GM19455 (cell line): Measurements from ENCODE around the gene XKR3.
"Not testable (repeated sequence)": the region's sequence is repeated elsewhere in the genome, so short reads cannot be mapped to it uniquely, and the experiment has no call there.

Source experiments
- ATAC-seq: cut with Tn5 transposase; IDR thresholded peaks from one replicate; pipeline ENCODE4 v1.9.1; 2021; ENCODE audit not compliant: unreplicated experiment

Gene XKR3

GRCh38 chr22:16748160-16748929 lies 76.9 kb downstream of the XKR3 start:
- ATAC-seq = not testable (repeated sequence)

- ATAC-seq = not testable (repeated sequence)
Observed at GRCh38 chr22:16747266-16748159, 77.7 kb downstream of the XKR3 start.

- ATAC-seq = not testable (repeated sequence)
Observed at GRCh38 chr22:16734271-16734670, 90.9 kb downstream of the XKR3 start.
